ENCODE measurements around the gene NPC2.

The NPC2 gene

GRCh38 chr14:74503291-74503937 is 10.3 kb upstream of the NPC2 start:
- no peak for DNase-seq (ENCODE audit: extremely low read depth in 1 of 2, low read depth in 1 of 2)

- DNase-seq (ENCODE audit: extremely low read depth in 1 of 2, low read depth in 1 of 2), result no peak
These were observed 9.3 kb upstream of the NPC2 start for GRCh38 chr14:74502236-74503019.

- no peak for DNase-seq (ENCODE audit: extremely low read depth in 1 of 2, low read depth in 1 of 2)
These were observed 8.6 kb upstream of the NPC2 start for GRCh38 chr14:74501691-74502090.

DNA sequence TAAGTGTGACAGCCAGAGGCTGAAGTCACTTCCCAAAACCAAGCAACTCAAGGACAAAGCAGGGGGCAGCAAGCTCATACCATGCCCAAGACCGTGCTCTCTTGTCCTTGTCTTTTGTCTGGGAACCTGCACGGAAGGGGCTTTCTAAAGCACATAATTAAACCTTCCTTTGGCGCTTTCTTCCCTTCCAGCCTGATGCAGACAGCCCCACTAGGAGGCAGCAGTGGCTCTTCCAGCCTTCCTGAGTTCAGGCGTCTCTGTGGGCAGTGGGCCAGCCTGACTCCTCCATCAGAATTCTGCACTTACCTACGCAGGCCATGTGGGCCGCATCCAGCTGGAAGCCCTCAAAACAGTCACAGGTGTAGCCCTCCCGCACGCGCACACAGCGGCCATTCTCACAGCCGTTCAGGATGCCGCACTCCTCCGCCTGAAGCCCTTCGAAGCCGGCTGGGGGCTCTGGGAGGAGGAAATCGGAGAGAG is 8.1 kb upstream of the NPC2 start:
- DNase-seq (ENCODE audit: extremely low read depth in 1 of 2, low read depth in 1 of 2), result no peak

GRCh38 chr14:74500417-74501134 is 7.5 kb upstream of the NPC2 start:
- no peak for DNase-seq (ENCODE audit: extremely low read depth in 1 of 2, low read depth in 1 of 2)

DNA sequence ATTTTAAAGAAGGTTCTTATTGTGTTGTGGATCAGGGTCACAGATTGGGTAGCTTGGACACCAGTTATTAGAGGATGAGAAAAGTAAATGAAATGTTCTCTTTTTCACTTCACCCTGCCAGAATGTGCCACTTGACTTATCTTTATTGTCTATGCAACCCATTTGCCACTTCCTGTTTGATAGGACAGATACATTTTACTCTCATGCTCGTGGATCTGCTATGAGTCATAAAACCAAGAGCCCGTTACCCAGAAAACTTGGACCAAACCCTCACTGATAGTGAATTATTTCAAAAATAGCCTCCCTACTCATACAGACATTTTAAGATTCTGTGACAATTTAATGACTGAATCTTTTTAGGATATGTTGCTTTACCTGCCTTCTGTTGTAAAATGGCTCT is 2.3 kb upstream of the NPC2 start:
- no peak for DNase-seq (ENCODE audit: extremely low read depth in 1 of 2, low read depth in 1 of 2)

- peak; percentile 99 to 100 for DNase-seq (ENCODE audit: extremely low read depth in 1 of 2, low read depth in 1 of 2)
These were observed 497 bp upstream of the NPC2 start, which contains the start of gene ISCA2 for GRCh38 chr14:74493343-74494261. TSS of gene ISCA2 (plus strand) at chr14:74493765. CDS start at chr14:74493775, 10 bp downstream.

- no peak for DNase-seq (ENCODE audit: extremely low read depth in 1 of 2, low read depth in 1 of 2)
These were observed 939 bp downstream of the NPC2 start for GRCh38 chr14:74491956-74492775.

GRCh38 chr14:74490486-74490885 is 2.6 kb downstream of the NPC2 start:
- DNase-seq (ENCODE audit: extremely low read depth in 1 of 2, low read depth in 1 of 2), result no peak

DNA sequence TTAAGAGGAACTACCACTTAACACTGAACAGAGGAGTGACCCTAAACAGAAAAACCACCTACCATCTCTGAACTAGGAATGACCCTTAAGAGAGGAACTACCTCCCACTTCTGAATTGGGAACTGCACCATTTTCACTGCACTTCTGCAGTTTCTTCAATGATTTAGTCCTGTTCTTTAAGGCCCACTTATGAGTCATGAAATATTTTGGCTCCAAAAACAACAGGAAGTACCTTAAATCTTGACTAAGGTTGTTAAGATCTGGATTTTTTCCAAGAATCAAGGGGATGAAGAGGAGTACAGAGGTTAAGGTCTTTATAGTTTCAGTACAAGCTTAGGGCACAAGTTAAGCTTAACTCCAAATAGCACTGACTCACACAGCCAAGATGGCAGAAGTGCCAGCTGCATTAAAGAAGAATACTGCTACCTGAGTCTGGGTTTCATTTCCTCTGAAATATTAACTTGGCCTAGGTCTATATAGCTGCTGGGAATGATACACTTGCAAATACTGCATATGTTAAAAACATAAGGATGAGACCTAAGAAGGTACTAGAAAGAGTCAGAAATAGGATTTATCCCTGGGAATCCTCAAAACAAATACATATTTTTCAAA is 4.2 kb downstream of the NPC2 start:
- no peak for DNase-seq (ENCODE audit: extremely low read depth in 1 of 2, low read depth in 1 of 2)

- DNase-seq (ENCODE audit: extremely low read depth in 1 of 2, low read depth in 1 of 2), result no peak
These were observed 6.9 kb downstream of the NPC2 start for GRCh38 chr14:74486164-74486563.

DNA sequence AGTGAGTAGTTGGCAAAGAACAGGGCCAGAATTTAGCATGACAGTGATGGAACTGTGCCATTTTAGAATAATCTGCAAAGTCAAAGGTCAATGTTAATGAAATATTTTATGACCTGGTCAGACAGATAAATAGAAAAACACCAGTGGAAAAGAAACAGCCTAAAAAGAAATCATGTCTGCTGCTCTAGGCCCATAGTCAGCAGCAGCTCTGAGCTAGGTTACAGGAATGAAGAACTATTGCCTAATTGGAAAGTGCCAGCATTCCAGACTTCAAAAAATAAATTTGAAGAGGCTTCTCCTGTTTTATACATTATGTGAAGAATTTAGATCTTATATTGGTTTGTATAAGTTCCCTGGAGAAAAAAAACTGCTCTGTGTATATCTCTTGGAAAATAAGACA is 9.8 kb downstream of the NPC2 start:
- no peak for DNase-seq (ENCODE audit: extremely low read depth in 1 of 2, low read depth in 1 of 2)

- DNase-seq (ENCODE audit: extremely low read depth in 1 of 2, low read depth in 1 of 2), result no peak
These were observed 10.5 kb downstream of the NPC2 start for GRCh38 chr14:74482571-74482970.

- DNase-seq (ENCODE audit: extremely low read depth in 1 of 2, low read depth in 1 of 2), result no peak
These were observed 13.1 kb downstream of the NPC2 start for GRCh38 chr14:74480046-74480445.

- no peak for DNase-seq (ENCODE audit: extremely low read depth in 1 of 2, low read depth in 1 of 2)
These were observed 14.0 kb downstream of the NPC2 start for GRCh38 chr14:74478996-74479635.

- DNase-seq (ENCODE audit: extremely low read depth in 1 of 2, low read depth in 1 of 2), result no peak
These were observed 16.5 kb downstream of the NPC2 start for GRCh38 chr14:74476607-74477006.

- no peak for DNase-seq (ENCODE audit: extremely low read depth in 1 of 2, low read depth in 1 of 2)
These were observed 17.0 kb downstream of the NPC2 start for GRCh38 chr14:74476107-74476506.

DNA sequence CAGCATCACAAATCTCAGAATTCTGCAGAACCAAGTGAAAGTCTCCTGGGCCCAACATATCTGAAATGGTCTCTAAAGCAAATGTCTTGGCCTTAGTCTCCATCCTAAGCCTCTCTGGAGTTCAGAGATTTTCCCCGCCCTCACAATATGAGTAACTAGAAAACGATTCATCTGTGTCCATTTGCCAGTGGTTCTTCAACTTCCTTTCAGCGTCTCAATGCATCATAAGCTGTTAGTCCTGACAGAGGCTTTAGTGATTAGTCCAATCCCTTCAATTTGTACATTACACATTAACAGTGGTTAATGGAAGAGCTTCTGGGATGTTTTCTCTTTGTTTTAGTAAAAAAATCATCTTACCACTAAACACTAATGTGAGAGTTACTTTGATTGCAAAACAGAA is 17.4 kb downstream of the NPC2 start:
- no peak for DNase-seq (ENCODE audit: extremely low read depth in 1 of 2, low read depth in 1 of 2)

- DNase-seq (ENCODE audit: extremely low read depth in 1 of 2, low read depth in 1 of 2), result no peak
These were observed 18.7 kb downstream of the NPC2 start for GRCh38 chr14:74474376-74474775.

Data from activated CD8-positive, alpha-beta memory T cell treated with anti-CD3 and anti-CD28 coated beads for 1 hour (primary cell).